ENCODE measurements around the gene UGT1A1.

UGT1A1 gene

GRCh38 chr2:233773854-233774253 lies 13.8 kb downstream of the UGT1A1 start:
- DNase-seq: no peak
- Histone ChIP-seq H3K79me1 (replicated peaks; ENCODE audit: low read length, poor library complexity, severe bottlenecking) (no peaks in the 10 kb centered on the region), H2BK12ac (ENCODE audit: low read length in 2 of 2) (no peak overlapping the region), H2BK5ac (ENCODE audit: low read depth, low read length, poor library complexity, severe bottlenecking) (no peak overlapping the region), H3K36me3 (ENCODE audit: control insufficient read depth in 1 of 2, insufficient read depth in 2 of 2, low read depth in 1 of 2, low read length in 2 of 2) (no peaks in the 10 kb centered on the region), H3K27ac (ENCODE audit: low read length, poor library complexity, severe bottlenecking) (no peak overlapping the region), H2BK120ac (ENCODE audit: low read depth, low read length) (no peak overlapping the region), H3K18ac (ENCODE audit: low read depth in 1 of 2, low read length in 2 of 2) (no peak overlapping the region), H3K9me3 (ENCODE audit: control insufficient read depth, low read length) (peaks cover 3% of the 10 kb centered on the region), H3K14ac (ENCODE audit: low read length in 2 of 2) (no peak overlapping the region), H3K23ac (ENCODE audit: low read length in 2 of 2) (no peak overlapping the region), H2AK5ac (ENCODE audit: low read length, severe bottlenecking) (no peak overlapping the region), H3K4me2 (ENCODE audit: low read length, poor library complexity, severe bottlenecking) (no peak overlapping the region), H4K91ac (ENCODE audit: low read length) (no peak overlapping the region), H2AFZ (ENCODE audit: low read depth, low read length) (no peak overlapping the region), H3K4me1 (ENCODE audit: control insufficient read depth, insufficient read depth, low read depth, low read length) (no peaks in the 10 kb centered on the region), H3K27me3 (ENCODE audit: control insufficient read depth in 1 of 2, insufficient read depth in 1 of 2, low read length in 2 of 2) (peaks cover 4 to 12% of the 10 kb centered on the region in 2 experiments), H3K9ac (ENCODE audit: low read length) (no peak overlapping the region), H3K4me3 (ENCODE audit: insufficient read depth in 1 of 2, low read depth in 1 of 2, low read length in 2 of 2) (no peak overlapping the region), H2BK15ac (ENCODE audit: low read depth, poor library complexity, severe bottlenecking) (no peak overlapping the region), H3K4ac (ENCODE audit: low read depth in 1 of 2, low read length in 2 of 2) (no peak overlapping the region), H4K8ac (ENCODE audit: low read length) (no peak overlapping the region)
- WGBS: 60% methylated on average over 5 of the region's 5 CpGs

DNA sequence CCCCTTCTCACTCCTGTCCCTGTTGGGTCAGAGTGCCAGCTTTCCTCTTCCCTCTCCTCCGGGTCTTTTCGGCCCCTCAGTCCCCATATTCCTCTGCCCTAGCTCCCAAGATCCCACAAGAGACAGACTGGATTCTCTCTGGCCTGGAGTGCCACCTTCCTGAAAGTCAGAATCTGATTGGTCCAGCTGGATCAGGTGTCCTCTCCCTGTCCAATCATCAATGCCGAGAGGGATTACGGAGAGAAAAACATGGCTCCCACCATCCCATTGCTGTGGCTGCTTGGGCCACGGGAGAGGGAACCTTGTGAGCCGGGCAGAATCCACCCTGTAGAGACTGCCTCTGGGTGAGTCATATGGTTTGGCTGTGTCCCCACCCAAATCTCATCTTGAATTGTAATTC lies 15.3 kb downstream of the UGT1A1 start:
- no peak overlapping the region for H2AFZ ChIP-seq (ENCODE audit: low read depth, low read length)
- WGBS: 80% methylated on average over 6 of the region's 6 CpGs
- H3K4me1 ChIP-seq (ENCODE audit: control insufficient read depth, insufficient read depth, low read depth, low read length): no peaks in the 10 kb centered on the region
- no peak overlapping the region for H3K14ac ChIP-seq (ENCODE audit: low read length in 2 of 2)
- H3K36me3 ChIP-seq (ENCODE audit: control insufficient read depth in 1 of 2, insufficient read depth in 2 of 2, low read depth in 1 of 2, low read length in 2 of 2): no peaks in the 10 kb centered on the region
- H3K9ac ChIP-seq (ENCODE audit: low read length): no peak overlapping the region
- peaks cover 0 to 14% of the 10 kb centered on the region in 2 experiments for H3K27me3 ChIP-seq (ENCODE audit: control insufficient read depth in 1 of 2, insufficient read depth in 1 of 2, low read length in 2 of 2)
- H2BK120ac ChIP-seq (ENCODE audit: low read depth, low read length): no peak overlapping the region
- no peak overlapping the region for H2AK5ac ChIP-seq (ENCODE audit: low read length, severe bottlenecking)
- H3K4ac ChIP-seq (ENCODE audit: low read depth in 1 of 2, low read length in 2 of 2): no peak overlapping the region
- H2BK5ac ChIP-seq (ENCODE audit: low read depth, low read length, poor library complexity, severe bottlenecking): no peak overlapping the region
- H2BK15ac ChIP-seq (ENCODE audit: low read depth, poor library complexity, severe bottlenecking): no peak overlapping the region
- H3K18ac ChIP-seq (ENCODE audit: low read depth in 1 of 2, low read length in 2 of 2): no peak overlapping the region
- DNase-seq: no peak
- H3K79me1 ChIP-seq (replicated peaks; ENCODE audit: low read length, poor library complexity, severe bottlenecking): no peaks in the 10 kb centered on the region
- H3K27ac ChIP-seq (ENCODE audit: low read length, poor library complexity, severe bottlenecking): no peak overlapping the region
- no peak overlapping the region for H3K4me3 ChIP-seq (ENCODE audit: insufficient read depth in 1 of 2, low read depth in 1 of 2, low read length in 2 of 2)
- H4K91ac ChIP-seq (ENCODE audit: low read length): no peak overlapping the region
- no peak overlapping the region for H3K4me2 ChIP-seq (ENCODE audit: low read length, poor library complexity, severe bottlenecking)
- H3K9me3 ChIP-seq (ENCODE audit: control insufficient read depth, low read length): peaks cover 3% of the 10 kb centered on the region
- H4K8ac ChIP-seq (ENCODE audit: low read length): no peak overlapping the region
- H2BK12ac ChIP-seq (ENCODE audit: low read length in 2 of 2): no peak overlapping the region
- H3K23ac ChIP-seq (ENCODE audit: low read length in 2 of 2): no peak overlapping the region

- Histone ChIP-seq H3K9me3 (ENCODE audit: control insufficient read depth, low read length) (peaks cover 3% of the 10 kb centered on the region), H3K4me1 (ENCODE audit: control insufficient read depth, insufficient read depth, low read depth, low read length) (no peaks in the 10 kb centered on the region), H2AK5ac (ENCODE audit: low read length, severe bottlenecking) (no peak within 1 kb of the TSS), H3K18ac (ENCODE audit: low read depth in 1 of 2, low read length in 2 of 2) (no peak within 1 kb of the TSS), H2BK120ac (ENCODE audit: low read depth, low read length) (no peak within 1 kb of the TSS), H3K27ac (ENCODE audit: low read length, poor library complexity, severe bottlenecking) (no peak within 1 kb of the TSS), H3K27me3 (ENCODE audit: control insufficient read depth in 1 of 2, insufficient read depth in 1 of 2, low read length in 2 of 2) (peaks cover 0 to 14% of the 10 kb centered on the region in 2 experiments), H3K36me3 (ENCODE audit: control insufficient read depth in 1 of 2, insufficient read depth in 2 of 2, low read depth in 1 of 2, low read length in 2 of 2) (no peaks in the 10 kb centered on the region), H2BK5ac (ENCODE audit: low read depth, low read length, poor library complexity, severe bottlenecking) (no peak within 1 kb of the TSS), H3K9ac (ENCODE audit: low read length) (no peak within 1 kb of the TSS), H3K23ac (ENCODE audit: low read length in 2 of 2) (no peak within 1 kb of the TSS), H2BK15ac (ENCODE audit: low read depth, poor library complexity, severe bottlenecking) (no peak within 1 kb of the TSS), H3K79me1 (replicated peaks; ENCODE audit: low read length, poor library complexity, severe bottlenecking) (no peaks in the 10 kb centered on the region), H2AFZ (ENCODE audit: low read depth, low read length) (no peak within 1 kb of the TSS), H3K4me3 (ENCODE audit: insufficient read depth in 1 of 2, low read depth in 1 of 2, low read length in 2 of 2) (no peak within 1 kb of the TSS), H3K14ac (ENCODE audit: low read length in 2 of 2) (no peak within 1 kb of the TSS), H3K4me2 (ENCODE audit: low read length, poor library complexity, severe bottlenecking) (no peak within 1 kb of the TSS), H3K4ac (ENCODE audit: low read depth in 1 of 2, low read length in 2 of 2) (no peak within 1 kb of the TSS), H2BK12ac (ENCODE audit: low read length in 2 of 2) (no peak within 1 kb of the TSS), H4K91ac (ENCODE audit: low read length) (no peak within 1 kb of the TSS), H4K8ac (ENCODE audit: low read length) (no peak within 1 kb of the TSS)
- 90% methylated on average over 2 of the region's 2 CpGs for whole genome bisulfite sequencing
- DNase-seq: no peak
Observed at GRCh38 chr2:233778030-233778429, 18.0 kb downstream of the UGT1A1 start, which contains the start of gene MROH2A. TSS of gene MROH2A (plus strand) at chr2:233778330. CDS start at chr2:233779359, 1,029 bp downstream.

- no peaks in the 10 kb centered on the region for H3K36me3 ChIP-seq (ENCODE audit: control insufficient read depth in 1 of 2, insufficient read depth in 2 of 2, low read depth in 1 of 2, low read length in 2 of 2)
- no peaks in the 10 kb centered on the region for H3K79me1 ChIP-seq (replicated peaks; ENCODE audit: low read length, poor library complexity, severe bottlenecking)
- H3K9ac ChIP-seq (ENCODE audit: low read length): no peak overlapping the region
- no peak overlapping the region for H3K4ac ChIP-seq (ENCODE audit: low read depth in 1 of 2, low read length in 2 of 2)
- H2BK120ac ChIP-seq (ENCODE audit: low read depth, low read length): no peak overlapping the region
- no peak for DNase-seq
- no peak overlapping the region for H3K18ac ChIP-seq (ENCODE audit: low read depth in 1 of 2, low read length in 2 of 2)
- no peak overlapping the region for H2BK15ac ChIP-seq (ENCODE audit: low read depth, poor library complexity, severe bottlenecking)
- WGBS: 89% methylated on average over 3 of the region's 4 CpGs
- no peak overlapping the region for H3K4me2 ChIP-seq (ENCODE audit: low read length, poor library complexity, severe bottlenecking)
- no peak overlapping the region for H4K91ac ChIP-seq (ENCODE audit: low read length)
- no peak overlapping the region for H2AFZ ChIP-seq (ENCODE audit: low read depth, low read length)
- H3K23ac ChIP-seq (ENCODE audit: low read length in 2 of 2): no peak overlapping the region
- no peak overlapping the region for H4K8ac ChIP-seq (ENCODE audit: low read length)
- H3K27ac ChIP-seq (ENCODE audit: low read length, poor library complexity, severe bottlenecking): no peak overlapping the region
- no peaks in the 10 kb centered on the region for H3K4me1 ChIP-seq (ENCODE audit: control insufficient read depth, insufficient read depth, low read depth, low read length)
- H3K9me3 ChIP-seq (ENCODE audit: control insufficient read depth, low read length): peaks cover 3% of the 10 kb centered on the region
- no peak overlapping the region for H3K14ac ChIP-seq (ENCODE audit: low read length in 2 of 2)
- no peak overlapping the region for H2BK5ac ChIP-seq (ENCODE audit: low read depth, low read length, poor library complexity, severe bottlenecking)
- no peak overlapping the region for H2AK5ac ChIP-seq (ENCODE audit: low read length, severe bottlenecking)
- no peak overlapping the region for H3K4me3 ChIP-seq (ENCODE audit: insufficient read depth in 1 of 2, low read depth in 1 of 2, low read length in 2 of 2)
- H2BK12ac ChIP-seq (ENCODE audit: low read length in 2 of 2): no peak overlapping the region
- peaks cover 0 to 8% of the 10 kb centered on the region in 2 experiments for H3K27me3 ChIP-seq (ENCODE audit: control insufficient read depth in 1 of 2, insufficient read depth in 1 of 2, low read length in 2 of 2)
Observed at GRCh38 chr2:233779722-233780121, 19.7 kb downstream of the UGT1A1 start.
